HG03139 (cell line): Measurements from ENCODE around the gene EFS.

Experiments
- ATAC-seq: cut with Tn5 transposase; IDR thresholded peaks from one replicate; pipeline ENCODE4 v1.9.1; 2021; ENCODE audit not compliant: unreplicated experiment

The EFS gene

DNA sequence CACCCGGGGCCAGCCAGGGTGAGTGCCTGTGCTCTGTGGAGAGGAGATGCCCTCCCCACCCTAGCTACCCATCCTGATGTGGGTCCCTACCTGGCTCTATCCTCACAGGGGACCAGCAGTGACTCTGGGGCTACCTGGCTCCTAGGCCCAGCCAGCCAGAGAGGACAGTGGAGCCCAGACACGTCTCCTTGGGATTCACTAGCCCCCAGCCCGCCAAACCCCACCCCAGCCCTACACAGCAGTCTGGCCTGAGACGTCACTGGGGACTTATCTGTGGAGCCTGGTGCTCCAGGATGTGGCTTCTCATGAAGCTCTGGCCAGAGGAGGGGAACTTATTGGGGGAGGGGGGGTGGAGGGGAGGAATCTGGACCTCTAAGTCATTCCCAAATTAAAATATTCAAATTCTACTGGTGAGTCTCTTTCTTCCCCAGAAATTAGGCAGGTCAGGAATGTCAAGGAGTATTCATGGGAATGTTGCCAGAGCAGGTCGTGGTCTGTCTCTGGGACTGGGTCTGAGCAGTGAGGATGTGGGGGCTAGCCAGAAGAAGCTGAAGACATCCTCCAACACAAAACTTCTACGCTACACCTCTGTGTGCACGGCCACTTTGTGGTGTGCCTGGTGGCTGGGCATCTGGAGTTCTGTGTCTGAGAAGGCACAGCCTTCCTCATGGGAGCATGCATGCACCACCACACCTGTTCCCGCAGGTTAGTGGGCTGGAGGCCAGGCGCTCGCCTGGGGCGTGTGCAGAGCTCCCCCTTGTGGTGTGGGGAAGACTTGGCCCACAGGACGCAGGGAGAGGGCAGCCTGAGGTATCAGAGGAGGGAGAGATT lies 14.6 kb upstream of the EFS start:
- no peak for ATAC-seq

- ATAC-seq = no peak
Measured at GRCh38 chr14:23378612-23379220, 13.7 kb upstream of the EFS start.

DNA sequence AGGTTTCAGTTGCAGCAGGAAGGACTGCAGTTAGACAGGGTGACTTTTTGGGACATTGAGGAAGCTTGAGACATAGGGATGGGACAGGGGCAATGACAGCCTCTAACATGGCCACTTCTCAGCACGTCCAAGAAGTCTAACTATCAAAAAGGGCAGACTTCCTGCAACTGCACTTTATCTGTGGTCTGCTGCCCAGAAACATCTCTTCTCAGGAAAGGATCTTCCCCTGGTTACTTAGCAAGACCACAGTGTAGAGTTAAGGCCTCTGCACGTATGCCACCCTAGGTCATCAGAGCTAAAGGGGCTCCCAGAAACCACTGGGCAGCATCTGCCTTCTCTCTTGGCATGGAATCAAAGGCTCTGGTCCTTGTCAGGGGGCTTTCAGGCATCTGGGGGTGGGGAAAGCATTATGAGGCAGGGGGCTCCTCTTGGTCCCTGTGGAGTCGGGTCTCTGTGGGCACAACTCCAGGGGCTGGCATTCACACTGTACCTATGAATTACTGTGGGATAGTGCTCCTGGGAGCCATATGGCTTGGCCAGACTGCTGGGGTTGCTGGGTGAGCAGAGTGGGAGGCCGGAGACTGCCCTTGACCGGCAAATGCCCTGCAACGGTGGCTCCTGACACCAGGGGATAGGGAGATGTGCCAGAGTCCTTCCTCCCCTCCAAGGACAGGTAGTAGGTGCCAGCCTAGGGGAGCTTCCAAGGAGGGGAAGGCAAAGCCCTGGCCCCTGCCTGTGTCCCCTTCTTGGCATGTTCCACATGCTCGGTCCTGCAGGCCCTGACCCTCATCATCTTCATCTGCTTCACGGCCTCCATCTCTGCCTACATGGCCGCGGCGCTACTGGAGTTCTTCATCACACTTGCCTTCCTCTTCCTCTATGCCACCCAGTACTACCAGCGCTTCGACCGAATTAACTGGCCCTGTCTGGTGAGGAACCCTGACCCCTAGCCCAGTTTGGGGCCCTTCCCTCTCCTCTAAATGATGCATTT lies 12.9 kb upstream of the EFS start:
- ATAC-seq = no peak

DNA sequence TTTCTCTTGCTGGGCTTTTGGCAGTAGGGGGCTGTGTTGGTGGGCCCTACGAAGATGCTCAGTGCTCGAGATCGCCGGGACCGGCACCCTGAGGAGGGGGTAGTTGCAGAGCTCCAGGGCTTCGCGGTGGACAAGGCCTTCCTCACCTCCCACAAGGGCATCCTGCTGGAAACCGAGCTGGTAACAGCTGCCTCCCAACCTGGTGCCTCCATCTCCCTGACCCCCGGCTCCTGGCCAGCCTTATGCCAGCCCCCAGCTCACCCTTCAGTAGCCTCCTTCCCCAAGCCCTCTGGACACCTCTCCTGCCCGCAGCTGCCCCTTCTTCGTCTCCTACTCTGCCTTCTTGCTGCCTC lies 12.2 kb upstream of the EFS start:
- ATAC-seq = no peak

- no peak for ATAC-seq
Measured at GRCh38 chr14:23376482-23377197, 11.7 kb upstream of the EFS start, which contains the start of gene CMTM5. TSS of gene CMTM5 (plus strand) at chr14:23377046. CDS start at chr14:23377252, 206 bp downstream.

DNA sequence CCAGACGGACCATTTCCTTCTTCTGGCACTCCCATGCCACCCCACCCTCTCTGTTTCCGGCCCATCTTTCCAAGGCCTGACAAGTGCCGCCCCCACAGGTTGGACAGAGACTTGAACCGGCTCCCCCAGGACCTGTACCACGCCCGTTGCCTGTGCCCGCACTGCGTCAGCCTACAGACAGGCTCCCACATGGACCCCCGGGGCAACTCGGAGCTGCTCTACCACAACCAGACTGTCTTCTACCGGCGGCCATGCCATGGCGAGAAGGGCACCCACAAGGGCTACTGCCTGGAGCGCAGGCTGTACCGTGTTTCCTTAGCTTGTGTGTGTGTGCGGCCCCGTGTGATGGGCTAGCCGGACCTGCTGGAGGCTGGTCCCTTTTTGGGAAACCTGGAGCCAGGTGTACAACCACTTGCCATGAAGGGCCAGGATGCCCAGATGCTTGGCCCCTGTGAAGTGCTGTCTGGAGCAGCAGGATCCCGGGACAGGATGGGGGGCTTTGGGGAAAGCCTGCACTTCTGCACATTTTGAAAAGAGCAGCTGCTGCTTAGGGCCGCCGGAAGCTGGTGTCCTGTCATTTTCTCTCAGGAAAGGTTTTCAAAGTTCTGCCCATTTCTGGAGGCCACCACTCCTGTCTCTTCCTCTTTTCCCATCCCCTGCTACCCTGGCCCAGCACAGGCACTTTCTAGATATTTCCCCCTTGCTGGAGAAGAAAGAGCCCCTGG lies 10.7 kb upstream of the EFS start:
- ATAC-seq = no peak

GRCh38 chr14:23373041-23373440 lies 8.1 kb upstream of the EFS start:
- ATAC-seq = no peak

GRCh38 chr14:23372509-23372908 lies 7.5 kb upstream of the EFS start, which contains the start of gene IL25:
TSS of gene IL25 (plus strand) at chr14:23372809.
- no peak for ATAC-seq

- ATAC-seq = no peak
Measured at GRCh38 chr14:23371865-23372264, 6.9 kb upstream of the EFS start.

GRCh38 chr14:23370221-23370620 lies 5.2 kb upstream of the EFS start:
- ATAC-seq = no peak

DNA sequence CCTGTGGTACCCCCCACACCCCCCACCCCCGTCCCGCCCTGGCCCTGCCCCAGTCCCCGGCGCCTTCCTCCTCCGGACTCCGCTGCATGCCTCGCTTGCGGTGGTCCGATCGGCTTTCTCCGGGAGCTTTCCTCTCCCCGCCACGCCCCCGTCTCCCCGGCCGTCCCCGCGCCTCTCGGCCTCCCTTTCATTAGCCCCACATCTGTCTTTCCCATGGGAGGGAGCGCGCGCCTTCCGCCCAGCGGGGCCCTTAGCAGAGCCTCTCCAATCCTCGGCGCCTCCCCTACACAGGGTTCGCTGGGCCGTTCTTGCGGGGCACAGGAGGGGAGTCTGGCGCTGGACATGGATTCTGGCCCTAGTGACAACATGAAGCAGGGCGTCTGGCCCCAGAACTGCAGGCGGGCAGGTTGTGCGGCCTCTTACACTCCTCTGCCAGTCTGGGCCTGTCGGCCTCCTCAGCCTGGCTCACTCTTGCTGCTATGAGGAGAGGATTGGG lies 1.5 kb upstream of the EFS start:
- no peak for ATAC-seq

DNA sequence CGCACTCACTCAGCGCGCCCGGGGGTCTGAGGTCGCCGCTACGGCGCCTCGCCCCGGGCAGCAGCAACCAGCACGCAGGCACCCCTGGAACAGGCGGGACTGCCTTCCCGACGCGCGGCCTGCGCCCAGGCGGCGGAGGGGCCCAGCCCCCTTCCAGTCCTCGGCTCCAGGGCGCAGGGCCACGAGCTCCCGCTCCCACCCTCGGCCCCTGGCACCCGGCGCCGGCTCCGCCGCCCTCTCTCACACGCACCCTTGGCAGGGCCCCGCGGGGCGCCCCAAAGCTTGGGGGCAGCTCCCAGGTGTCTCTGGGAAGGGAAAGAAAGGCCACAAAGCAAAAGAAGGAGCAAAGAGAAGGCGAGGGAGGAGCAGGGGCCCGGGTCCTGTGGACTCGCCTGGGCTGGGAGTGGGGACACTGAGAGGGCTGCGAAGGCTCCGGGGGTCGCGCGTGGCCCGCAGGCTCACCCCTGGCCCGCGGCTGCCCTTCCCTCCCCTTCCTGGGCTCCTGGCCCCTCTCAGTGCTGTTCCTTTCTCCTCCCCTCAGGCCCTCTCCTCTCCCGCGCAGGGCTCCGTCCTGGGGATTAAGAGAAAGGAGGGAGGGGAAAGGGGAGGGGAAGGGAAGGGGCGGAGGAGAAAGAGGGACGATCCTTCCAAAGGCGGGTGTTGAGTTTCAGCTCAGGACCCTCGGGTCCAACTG lies 907 bp upstream of the EFS start:
- no peak for ATAC-seq

DNA sequence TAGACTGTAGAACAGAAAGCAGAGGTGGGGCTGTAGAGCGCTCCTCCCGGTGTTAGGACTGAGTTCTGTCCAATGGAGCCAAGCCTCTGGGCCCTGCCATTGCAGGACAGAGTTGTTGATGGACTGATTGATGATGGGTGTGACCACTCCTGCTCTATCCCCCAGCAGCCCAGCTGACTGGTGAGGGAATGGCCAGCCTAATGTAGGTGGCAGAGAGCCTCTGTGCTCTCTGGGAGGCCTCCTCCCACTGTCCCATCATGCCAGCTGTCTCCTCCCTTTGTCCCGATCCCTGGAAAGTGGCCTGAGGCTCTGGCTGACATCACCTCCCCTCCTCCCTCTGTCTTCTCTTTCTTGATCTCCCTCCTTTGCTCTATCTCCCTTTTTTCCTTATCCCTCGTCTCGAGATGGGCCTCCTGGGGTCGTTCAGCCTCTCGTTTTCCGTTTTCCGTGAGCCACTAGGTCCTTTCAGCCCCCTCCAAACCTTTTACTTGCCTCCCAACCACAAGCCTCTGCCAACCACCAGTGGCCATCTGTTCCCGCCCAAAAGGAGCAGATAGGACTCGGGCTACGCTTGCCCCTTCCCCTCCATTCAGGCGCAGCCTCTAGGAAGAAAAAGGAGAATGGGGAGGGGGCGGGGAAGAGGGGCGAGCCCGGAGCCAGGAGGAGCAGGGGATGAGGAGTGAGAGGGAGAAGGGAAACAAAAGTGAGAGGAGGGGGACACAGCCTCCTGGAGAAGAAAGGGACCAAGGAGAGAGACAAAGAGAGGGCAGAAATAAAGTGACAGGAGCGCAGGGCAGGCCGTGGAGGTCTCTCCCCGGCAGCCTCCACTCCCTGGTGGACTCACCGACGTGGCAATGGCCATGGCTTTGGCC lies 572 bp downstream of the EFS start:
- no peak for ATAC-seq

GRCh38 chr14:23362200-23362599 lies 2.8 kb downstream of the EFS start:
- no peak for ATAC-seq

- no peak for ATAC-seq
Measured at GRCh38 chr14:23361763-23362162, 3.2 kb downstream of the EFS start.

- ATAC-seq = no peak
Measured at GRCh38 chr14:23361320-23361719, 3.7 kb downstream of the EFS start.

DNA sequence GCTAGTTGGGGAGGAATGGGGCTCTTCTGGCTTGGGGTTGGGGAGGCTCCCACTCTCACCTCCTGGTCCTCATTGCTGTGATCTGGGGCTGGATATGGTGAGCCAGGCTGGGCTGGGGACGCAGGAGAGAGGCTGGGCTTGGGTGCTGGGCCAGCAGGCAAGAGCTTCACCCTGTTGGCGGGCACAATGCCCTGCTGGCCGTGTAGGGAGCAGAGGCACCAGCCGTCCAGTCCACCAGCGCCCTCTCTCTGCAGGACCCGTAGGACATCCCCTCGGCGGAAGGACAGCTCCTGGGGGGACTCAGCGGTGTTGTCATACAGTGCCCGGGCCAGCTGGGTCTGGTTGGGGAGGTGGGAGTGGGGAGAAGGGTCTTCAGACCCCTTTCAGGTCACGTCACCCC lies 4.5 kb downstream of the EFS start:
- no peak for ATAC-seq

- no peak for ATAC-seq
Measured at GRCh38 chr14:23359722-23360447, 5.1 kb downstream of the EFS start.
